Nephron progenitor cell (in vitro differentiated cells): ENCODE results near the gene IRAK2.

Experiments used
- DNase-seq: peaks from one replicate; pipeline ENCODE4 v3.0.0; 2021
- H3K27ac Mint-ChIP-seq: 2 replicates; pipeline ENCODE4 v1.8.0; 2021; ENCODE audit warnings: mild to moderate bottlenecking, moderate library complexity, mixed read lengths
- H3K27me3 Mint-ChIP-seq: 2 replicates; pipeline ENCODE4 v1.8.0; 2021; ENCODE audit warnings: mild to moderate bottlenecking, low read depth, mixed read lengths; ENCODE audit not compliant: poor library complexity
- H3K36me3 Mint-ChIP-seq: 2 replicates; pipeline ENCODE4 v1.8.0; 2021; ENCODE audit warnings: low read depth, mixed read lengths
- H3K4me1 Mint-ChIP-seq: 2 replicates; pipeline ENCODE4 v1.8.0; 2021; ENCODE audit warnings: mixed read lengths
- H3K4me3 Mint-ChIP-seq: 2 replicates; pipeline ENCODE4 v1.8.0; 2021; ENCODE audit warnings: mild to moderate bottlenecking, moderate library complexity, mixed read lengths
- H3K9me3 Mint-ChIP-seq: 2 replicates; pipeline ENCODE4 v1.8.0; 2021; ENCODE audit warnings: mild to moderate bottlenecking, moderate library complexity, mixed read lengths
- CTCF ChIP-seq: fragments of 200-600 bp; sonication (generic); IDR thresholded peaks from 2 replicates; pipeline ENCODE4 v1.5.0; 2021; ENCODE audit warnings: antibody characterized with exemption

The IRAK2 gene

GRCh38 chr3:10164546-10165393 is at the start of gene IRAK2:
TSS of gene IRAK2 (plus strand) at chr3:10164919. CDS start at chr3:10164955, 36 bp downstream.
- peaks cover 29% of the 10 kb centered on the region for H3K27me3 Mint-ChIP-seq
- peak; percentile 80 for DNase-seq
- peak within 1 kb of the TSS; percentile 83 for H3K4me3 Mint-ChIP-seq
- TF ChIP-seq CTCF: peak; percentile 89
- H3K4me1 Mint-ChIP-seq: no peaks in the 10 kb centered on the region
- H3K9me3 Mint-ChIP-seq: peaks cover 14% of the 10 kb centered on the region
- H3K36me3 Mint-ChIP-seq: peaks cover 5% of the 10 kb centered on the region
- no peak within 1 kb of the TSS for H3K27ac Mint-ChIP-seq

GRCh38 chr3:10115326-10116137 is 49.2 kb upstream of the IRAK2 start, which contains the start of gene BRK1:
TSS of gene BRK1 (plus strand) at chr3:10115675. CDS start at chr3:10115702, 27 bp downstream.
- no peaks in the 10 kb centered on the region for H3K9me3 Mint-ChIP-seq
- peaks cover 4% of the 10 kb centered on the region for H3K27me3 Mint-ChIP-seq
- TF ChIP-seq CTCF: no peak
- H3K4me1 Mint-ChIP-seq: peaks cover 21% of the 10 kb centered on the region
- DNase-seq: peak; percentile 87
- H3K4me3 Mint-ChIP-seq: peak within 1 kb of the TSS; percentile 100
- peak within 1 kb of the TSS; percentile 97 for H3K27ac Mint-ChIP-seq
- peaks cover 11% of the 10 kb centered on the region for H3K36me3 Mint-ChIP-seq

GRCh38 chr3:10116138-10116460 is 48.6 kb upstream of the IRAK2 start:
- Mint-ChIP-seq H3K9me3 (no peaks in the 10 kb centered on the region), H3K27me3 (peaks cover 4% of the 10 kb centered on the region), H3K4me3 (peak overlapping the region; percentile 100), H3K36me3 (peaks cover 16% of the 10 kb centered on the region), H3K4me1 (peaks cover 21% of the 10 kb centered on the region), H3K27ac (peak overlapping the region; percentile 97)
- TF ChIP-seq CTCF: no peak
- no peak for DNase-seq

GRCh38 chr3:10116928-10117327 is 47.8 kb upstream of the IRAK2 start:
- TF ChIP-seq CTCF: no peak
- peaks cover 21% of the 10 kb centered on the region for H3K36me3 Mint-ChIP-seq
- H3K4me1 Mint-ChIP-seq: peaks cover 21% of the 10 kb centered on the region
- H3K27me3 Mint-ChIP-seq: peaks cover 1% of the 10 kb centered on the region
- DNase-seq: no peak
- H3K9me3 Mint-ChIP-seq: no peaks in the 10 kb centered on the region
- H3K27ac Mint-ChIP-seq: no peak overlapping the region
- H3K4me3 Mint-ChIP-seq: peak overlapping the region; percentile 100

GRCh38 chr3:10119376-10119775 is 45.3 kb upstream of the IRAK2 start:
- Mint-ChIP-seq H3K36me3 (peaks cover 42% of the 10 kb centered on the region), H3K27ac (no peak overlapping the region), H3K4me1 (peaks cover 21% of the 10 kb centered on the region), H3K27me3 (no peaks in the 10 kb centered on the region), H3K9me3 (peaks cover 6% of the 10 kb centered on the region), H3K4me3 (no peak overlapping the region)
- TF ChIP-seq CTCF: no peak
- no peak for DNase-seq
